Measurements from ENCODE around the gene UBE2U. TPM values are rescaled to one million over a fixed set of nuclear protein-coding genes. Genes with fewer than 3 reads are reported as not detected.

The UBE2U gene
- total and polyA plus RNA-seq, 2 of the 4 experiments (the other 2 are of a cell fraction) = not detected

- Histone ChIP-seq H3K9me1 (ENCODE audit: insufficient read depth, low read length) (no peaks in the 10 kb centered on the region), H4K8ac (ENCODE audit: low read depth in 2 of 2, low read length in 2 of 2) (no peak overlapping the region), H3K36me3 (ENCODE audit: control insufficient read depth, insufficient read depth, low read length) (no peaks in the 10 kb centered on the region), H4K91ac (ENCODE audit: insufficient read depth, low read depth, low read length) (no peak overlapping the region), H3K79me1 (ENCODE audit: low read depth in 1 of 2, low read length in 2 of 2) (no peaks in the 10 kb centered on the region), H3K4ac (ENCODE audit: low read depth, low read length) (no peak overlapping the region), H3K27ac (ENCODE audit: insufficient read depth, low read length) (no peak overlapping the region), H2BK120ac (ENCODE audit: low read depth, low read length) (no peak overlapping the region), H4K20me1 (ENCODE audit: insufficient read depth, low read length) (no peaks in the 10 kb centered on the region), H3K23ac (ENCODE audit: low read depth, low read length) (no peak overlapping the region), H2AK9ac (replicated peaks; ENCODE audit: low read depth, low read length, poor library complexity) (no peak overlapping the region), H3K4me2 (ENCODE audit: low read depth, low read length) (no peak overlapping the region), H2AK5ac (ENCODE audit: low read depth, low read length) (no peak overlapping the region), H3K14ac (replicated peaks; ENCODE audit: low read depth, low read length) (no peak overlapping the region), H3K56ac (ENCODE audit: extremely low read depth, insufficient read depth, low read length) (no peak overlapping the region), H2BK20ac (ENCODE audit: low read depth, low read length) (no peak overlapping the region), H3K27me3 (ENCODE audit: control insufficient read depth, insufficient read depth, low read length) (no peaks in the 10 kb centered on the region), H3K4me1 (ENCODE audit: control insufficient read depth, insufficient read depth, low read length) (no peaks in the 10 kb centered on the region), H2AFZ (replicated peaks; ENCODE audit: low read length, poor library complexity) (no peak overlapping the region), H3K9me3 (ENCODE audit: control insufficient read depth, insufficient read depth, low read length) (no peaks in the 10 kb centered on the region), H2BK5ac (ENCODE audit: low read depth, low read length, poor library complexity, severe bottlenecking) (no peak overlapping the region), H2BK15ac (ENCODE audit: low read depth, low read length) (no peak overlapping the region), H3K18ac (ENCODE audit: low read depth, low read length) (no peak overlapping the region), H3K9ac (ENCODE audit: low read depth, low read length) (no peak overlapping the region), H3K4me3 (ENCODE audit: insufficient read depth, low read depth, low read length) (no peak overlapping the region), H4K5ac (ENCODE audit: low read depth, low read length) (no peak overlapping the region)
- ChIA-PET POLR2A (ENCODE audit: unreplicated experiment) (no interaction called here), CTCF (no interaction called here)
- WGBS, 2 experiments (ENCODE audit: extremely low coverage in 2 of 2, insufficient read length in 1 of 2) = 80% methylated on average over 1 of the region's 3 CpGs; no CpG with 5 or more reads in 1 of the 2 experiments
- ATAC-seq (ENCODE audit: low read depth) (no peak), DNase-seq (no peak)
- no TSS peak for BruUV-seq (replicated peaks)
- in situ Hi-C loops (cut with MboI; ENCODE audit: low sequenced_read_pairs) (no loop called here), intact Hi-C loops (cut with micrococcal nuclease) (no loop called here), dilution Hi-C loops (cut with HindIII; ENCODE audit: low sequenced_read_pairs, unreplicated experiment) (no loop called here)
- TF ChIP-seq BHLHE40 (IDR thresholded peaks at IDR 0.05; ENCODE audit: low read depth, low read length) (no peak), USF2 (IDR thresholded peaks at IDR 0.05; ENCODE audit: low read depth, low read length) (no peak), RCOR1 (IDR thresholded peaks at IDR 0.05; ENCODE audit: insufficient replicate concordance, low read length) (no peak)
- TF ChIP-seq, protein P1, sequence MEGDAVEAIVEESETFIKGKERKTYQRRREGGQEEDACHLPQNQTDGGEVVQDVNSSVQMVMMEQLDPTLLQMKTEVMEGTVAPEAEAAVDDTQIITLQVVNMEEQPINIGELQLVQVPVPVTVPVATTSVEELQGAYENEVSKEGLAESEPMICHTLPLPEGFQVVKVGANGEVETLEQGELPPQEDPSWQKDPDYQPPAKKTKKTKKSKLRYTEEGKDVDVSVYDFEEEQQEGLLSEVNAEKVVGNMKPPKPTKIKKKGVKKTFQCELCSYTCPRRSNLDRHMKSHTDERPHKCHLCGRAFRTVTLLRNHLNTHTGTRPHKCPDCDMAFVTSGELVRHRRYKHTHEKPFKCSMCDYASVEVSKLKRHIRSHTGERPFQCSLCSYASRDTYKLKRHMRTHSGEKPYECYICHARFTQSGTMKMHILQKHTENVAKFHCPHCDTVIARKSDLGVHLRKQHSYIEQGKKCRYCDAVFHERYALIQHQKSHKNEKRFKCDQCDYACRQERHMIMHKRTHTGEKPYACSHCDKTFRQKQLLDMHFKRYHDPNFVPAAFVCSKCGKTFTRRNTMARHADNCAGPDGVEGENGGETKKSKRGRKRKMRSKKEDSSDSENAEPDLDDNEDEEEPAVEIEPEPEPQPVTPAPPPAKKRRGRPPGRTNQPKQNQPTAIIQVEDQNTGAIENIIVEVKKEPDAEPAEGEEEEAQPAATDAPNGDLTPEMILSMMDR (conservative IDR thresholded peaks at IDR 0.05; ENCODE audit: low read depth, low read length) = no peak
These were observed 98.8 kb downstream of the UBE2U start for GRCh38 chr1:64302194-64302593.
